GM21515 (cell line): ENCODE data around the gene DNM2.
"Not testable (repeated sequence)": the region's sequence is repeated elsewhere in the genome, so short reads cannot be mapped to it uniquely, and the experiment has no call there.

ENCODE experiments used
- ATAC-seq: cut with Tn5 transposase; IDR thresholded peaks from one replicate; pipeline ENCODE4 v1.9.1; 2021; ENCODE audit not compliant: unreplicated experiment

Gene DNM2

GRCh38 chr19:10856899-10857298, 139.0 kb downstream of the DNM2 start:
- ATAC-seq, result not testable (repeated sequence)

GRCh38 chr19:10858204-10858828, 140.4 kb downstream of the DNM2 start:
- ATAC-seq, result no peak

GRCh38 chr19:10861103-10861651, 143.3 kb downstream of the DNM2 start:
- no peak for ATAC-seq

GRCh38 chr19:10862561-10863106, 144.8 kb downstream of the DNM2 start:
- no peak for ATAC-seq

- no peak for ATAC-seq
These were observed 145.3 kb downstream of the DNM2 start for GRCh38 chr19:10863107-10863717.

GRCh38 chr19:10864538-10864899, 146.6 kb downstream of the DNM2 start:
- no peak for ATAC-seq

- no peak for ATAC-seq
These were observed 148.6 kb downstream of the DNM2 start for GRCh38 chr19:10866495-10866894.

- no peak for ATAC-seq
These were observed 151.1 kb downstream of the DNM2 start for GRCh38 chr19:10868872-10869547.

- not testable (repeated sequence) for ATAC-seq
These were observed 152.0 kb downstream of the DNM2 start for GRCh38 chr19:10869872-10870311.

- ATAC-seq, result peak; percentile 1
These were observed 152.6 kb downstream of the DNM2 start for GRCh38 chr19:10870501-10870954.

GRCh38 chr19:10870955-10871603, 153.2 kb downstream of the DNM2 start, which contains the start of gene CARM1:
Gene CARM1 (plus strand): TSS chr19:10871553. CDS start chr19:10871703, 150 bp downstream.
- peak; percentile 70 for ATAC-seq

- ATAC-seq, result peak; percentile 2
These were observed 154.0 kb downstream of the DNM2 start for GRCh38 chr19:10871711-10872545.

GRCh38 chr19:10872546-10873107, 154.7 kb downstream of the DNM2 start:
- no peak for ATAC-seq

- ATAC-seq, result no peak
These were observed 156.1 kb downstream of the DNM2 start for GRCh38 chr19:10874024-10874423.

GRCh38 chr19:10876459-10877240, 158.8 kb downstream of the DNM2 start:
- ATAC-seq, result peak; percentile 42

- not testable (repeated sequence) for ATAC-seq
These were observed 159.7 kb downstream of the DNM2 start for GRCh38 chr19:10877608-10878007.

- ATAC-seq, result no peak
These were observed 160.4 kb downstream of the DNM2 start for GRCh38 chr19:10878253-10878652.
